ENCODE results near the gene CALHM5.

- TF ChIP-seq, protein P1, sequence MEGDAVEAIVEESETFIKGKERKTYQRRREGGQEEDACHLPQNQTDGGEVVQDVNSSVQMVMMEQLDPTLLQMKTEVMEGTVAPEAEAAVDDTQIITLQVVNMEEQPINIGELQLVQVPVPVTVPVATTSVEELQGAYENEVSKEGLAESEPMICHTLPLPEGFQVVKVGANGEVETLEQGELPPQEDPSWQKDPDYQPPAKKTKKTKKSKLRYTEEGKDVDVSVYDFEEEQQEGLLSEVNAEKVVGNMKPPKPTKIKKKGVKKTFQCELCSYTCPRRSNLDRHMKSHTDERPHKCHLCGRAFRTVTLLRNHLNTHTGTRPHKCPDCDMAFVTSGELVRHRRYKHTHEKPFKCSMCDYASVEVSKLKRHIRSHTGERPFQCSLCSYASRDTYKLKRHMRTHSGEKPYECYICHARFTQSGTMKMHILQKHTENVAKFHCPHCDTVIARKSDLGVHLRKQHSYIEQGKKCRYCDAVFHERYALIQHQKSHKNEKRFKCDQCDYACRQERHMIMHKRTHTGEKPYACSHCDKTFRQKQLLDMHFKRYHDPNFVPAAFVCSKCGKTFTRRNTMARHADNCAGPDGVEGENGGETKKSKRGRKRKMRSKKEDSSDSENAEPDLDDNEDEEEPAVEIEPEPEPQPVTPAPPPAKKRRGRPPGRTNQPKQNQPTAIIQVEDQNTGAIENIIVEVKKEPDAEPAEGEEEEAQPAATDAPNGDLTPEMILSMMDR (conservative IDR thresholded peaks at IDR 0.05; ENCODE audit: low read depth, low read length): no peak
- no peak for TF ChIP-seq EZH2phosphoT487 (IDR thresholded peaks at IDR 0.05; ENCODE audit: borderline replicate concordance, low read length)
These were observed 44.3 kb upstream of the CALHM5 start for GRCh38 chr6:116467096-116467495.

All from PC-3 (cell line).